ENCODE data around the gene TPCN1. TPM values are rescaled to one million over a fixed set of nuclear protein-coding genes. Genes with fewer than 3 reads are reported as not detected.

The TPCN1 gene
- polyA plus RNA-seq, 1 of the 3 experiments (the other 2 are of a cell fraction) = 15.7 TPM

DNA sequence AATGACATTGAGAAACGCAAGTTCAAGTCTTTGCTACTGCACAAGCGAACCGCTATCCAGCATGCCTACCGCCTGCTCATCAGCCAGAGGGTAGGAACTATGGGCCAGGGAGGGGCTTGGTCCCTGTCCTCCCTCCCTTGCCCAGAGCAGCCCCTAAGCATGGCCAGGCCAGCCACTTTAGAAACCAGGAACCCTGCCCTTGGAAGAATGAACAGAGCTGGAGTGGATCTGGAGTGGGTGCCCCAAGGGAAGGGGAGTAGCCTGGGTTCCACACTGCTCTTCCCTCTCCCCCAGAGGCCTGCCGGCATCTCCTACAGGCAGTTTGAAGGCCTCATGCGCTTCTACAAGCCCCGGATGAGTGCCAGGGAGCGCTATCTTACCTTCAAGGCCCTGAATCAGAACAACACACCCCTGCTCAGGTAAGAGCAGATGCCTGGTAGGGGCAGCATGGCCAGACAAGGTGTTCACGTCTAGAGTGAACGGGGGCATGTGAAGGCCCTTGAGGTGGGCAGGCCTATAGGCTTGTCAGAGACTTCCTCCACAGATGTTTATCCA is 55.8 kb downstream of the TPCN1 start:
- H3K4me1 ChIP-seq (ENCODE audit: control insufficient read depth in 1 of 2, insufficient read depth in 2 of 2, low read depth in 1 of 2, low read length in 1 of 2) = peaks cover 3 to 13% of the 10 kb centered on the region in 2 experiments; a peak in 3 of 4 replicates
- TF ChIP-seq TAF1 (IDR thresholded peaks at IDR 0.05; ENCODE audit: borderline replicate concordance, low read depth, low read length) = no peak
- TF ChIP-seq MXI1 (IDR thresholded peaks at IDR 0.05; ENCODE audit: low read depth, low read length) = no peak
- TF ChIP-seq YY1 (IDR thresholded peaks at IDR 0.05; ENCODE audit: low read depth) = no peak
- TF ChIP-seq POLR2AphosphoS5 (IDR thresholded peaks at IDR 0.05; ENCODE audit: low read depth, low read length) = no peak
- no peak for TF ChIP-seq GABPA (IDR thresholded peaks at IDR 0.05; ENCODE audit: low read depth)
- TF ChIP-seq SIN3A (IDR thresholded peaks at IDR 0.05; ENCODE audit: borderline replicate concordance, low read depth, low read length) = no peak
- TF ChIP-seq, protein P1, sequence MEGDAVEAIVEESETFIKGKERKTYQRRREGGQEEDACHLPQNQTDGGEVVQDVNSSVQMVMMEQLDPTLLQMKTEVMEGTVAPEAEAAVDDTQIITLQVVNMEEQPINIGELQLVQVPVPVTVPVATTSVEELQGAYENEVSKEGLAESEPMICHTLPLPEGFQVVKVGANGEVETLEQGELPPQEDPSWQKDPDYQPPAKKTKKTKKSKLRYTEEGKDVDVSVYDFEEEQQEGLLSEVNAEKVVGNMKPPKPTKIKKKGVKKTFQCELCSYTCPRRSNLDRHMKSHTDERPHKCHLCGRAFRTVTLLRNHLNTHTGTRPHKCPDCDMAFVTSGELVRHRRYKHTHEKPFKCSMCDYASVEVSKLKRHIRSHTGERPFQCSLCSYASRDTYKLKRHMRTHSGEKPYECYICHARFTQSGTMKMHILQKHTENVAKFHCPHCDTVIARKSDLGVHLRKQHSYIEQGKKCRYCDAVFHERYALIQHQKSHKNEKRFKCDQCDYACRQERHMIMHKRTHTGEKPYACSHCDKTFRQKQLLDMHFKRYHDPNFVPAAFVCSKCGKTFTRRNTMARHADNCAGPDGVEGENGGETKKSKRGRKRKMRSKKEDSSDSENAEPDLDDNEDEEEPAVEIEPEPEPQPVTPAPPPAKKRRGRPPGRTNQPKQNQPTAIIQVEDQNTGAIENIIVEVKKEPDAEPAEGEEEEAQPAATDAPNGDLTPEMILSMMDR (IDR thresholded peaks at IDR 0.05) = no peak
- TF ChIP-seq, protein P2, sequence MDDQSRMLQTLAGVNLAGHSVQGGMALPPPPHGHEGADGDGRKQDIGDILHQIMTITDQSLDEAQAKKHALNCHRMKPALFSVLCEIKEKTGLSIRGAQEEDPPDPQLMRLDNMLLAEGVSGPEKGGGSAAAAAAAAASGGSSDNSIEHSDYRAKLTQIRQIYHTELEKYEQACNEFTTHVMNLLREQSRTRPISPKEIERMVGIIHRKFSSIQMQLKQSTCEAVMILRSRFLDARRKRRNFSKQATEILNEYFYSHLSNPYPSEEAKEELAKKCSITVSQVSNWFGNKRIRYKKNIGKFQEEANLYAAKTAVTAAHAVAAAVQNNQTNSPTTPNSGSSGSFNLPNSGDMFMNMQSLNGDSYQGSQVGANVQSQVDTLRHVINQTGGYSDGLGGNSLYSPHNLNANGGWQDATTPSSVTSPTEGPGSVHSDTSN (IDR thresholded peaks at IDR 0.05) = no peak
- TF ChIP-seq, protein P3, sequence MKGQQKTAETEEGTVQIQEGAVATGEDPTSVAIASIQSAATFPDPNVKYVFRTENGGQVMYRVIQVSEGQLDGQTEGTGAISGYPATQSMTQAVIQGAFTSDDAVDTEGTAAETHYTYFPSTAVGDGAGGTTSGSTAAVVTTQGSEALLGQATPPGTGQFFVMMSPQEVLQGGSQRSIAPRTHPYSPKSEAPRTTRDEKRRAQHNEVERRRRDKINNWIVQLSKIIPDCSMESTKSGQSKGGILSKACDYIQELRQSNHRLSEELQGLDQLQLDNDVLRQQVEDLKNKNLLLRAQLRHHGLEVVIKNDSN (IDR thresholded peaks at IDR 0.05; ENCODE audit: borderline replicate concordance, low read depth) = no peak
- WGBS (ENCODE audit: low lambda C conversion rate) = 95% methylated on average over 8 of the region's 10 CpGs
- H3K36me3 ChIP-seq (replicated peaks in 1 of 2; ENCODE audit: control insufficient read depth in 1 of 2, insufficient read depth in 2 of 2, low read length in 1 of 2) = peaks cover 0 to 13% of the 10 kb centered on the region in 2 experiments
- H3K79me2 ChIP-seq (ENCODE audit: insufficient read depth) = no peaks in the 10 kb centered on the region
- H3K9me2 ChIP-seq = no peaks in the 10 kb centered on the region
- H3K4me2 ChIP-seq = no peak overlapping the region
- no peak overlapping the region for H3K4me3 ChIP-seq (ENCODE audit: low read depth in 2 of 2, low read length in 1 of 2)
- peaks cover 2% of the 10 kb centered on the region for H3F3A ChIP-seq (replicated peaks; ENCODE audit: insufficient read depth)
- H3K27ac ChIP-seq (ENCODE audit: low read depth in 2 of 2, low read length in 1 of 2) = no peak overlapping the region
- H3K9me3 ChIP-seq = no peaks in the 10 kb centered on the region
- H3K27me3 ChIP-seq (ENCODE audit: insufficient read depth) = no peaks in the 10 kb centered on the region
- no peak for DNase-seq
- H4K20me1 ChIP-seq (ENCODE audit: insufficient read depth) = no peaks in the 10 kb centered on the region
- H2AFZ ChIP-seq (ENCODE audit: low read depth) = no peak overlapping the region
- ChIA-PET CTCF (interaction anchor here (0.7 kb wide), 1 partner anchor 63 kb away, joined by 3 read pairs; no protein-coding TSS in a partner anchor), POLR2A (no interaction called here)
- H3K9ac ChIP-seq = no peak overlapping the region

DNA sequence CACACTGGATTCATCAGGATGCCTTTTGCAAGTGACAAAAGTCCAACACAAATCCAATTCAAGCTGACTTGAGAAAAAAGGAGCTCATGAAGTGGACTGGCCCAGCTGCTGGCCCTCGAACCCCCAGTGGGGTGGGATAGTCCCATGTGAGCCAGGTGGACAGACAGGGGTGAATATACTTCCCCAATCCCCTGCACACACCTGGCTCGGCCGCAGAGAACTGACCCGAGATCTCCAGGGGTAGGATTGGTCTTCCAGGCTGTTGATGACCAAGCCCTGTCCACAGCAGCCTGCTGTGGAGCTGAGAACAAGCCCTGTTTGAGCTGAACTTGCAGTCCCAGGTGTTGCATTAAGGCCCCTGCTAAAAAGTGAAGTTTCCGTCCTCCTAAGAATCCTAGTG is 56.2 kb downstream of the TPCN1 start:
- Histone ChIP-seq H3K27ac (ENCODE audit: low read depth in 2 of 2, low read length in 1 of 2) (no peak overlapping the region), H3K4me1 (ENCODE audit: control insufficient read depth in 1 of 2, insufficient read depth in 2 of 2, low read depth in 1 of 2, low read length in 1 of 2) (peaks cover 0 to 8% of the 10 kb centered on the region in 2 experiments; a peak in 2 of 4 replicates), H3K4me2 (no peak overlapping the region), H3F3A (replicated peaks; ENCODE audit: insufficient read depth) (peaks cover 2% of the 10 kb centered on the region), H3K9me3 (no peaks in the 10 kb centered on the region), H3K36me3 (replicated peaks in 1 of 2; ENCODE audit: control insufficient read depth in 1 of 2, insufficient read depth in 2 of 2, low read length in 1 of 2) (peaks cover 0 to 13% of the 10 kb centered on the region in 2 experiments), H2AFZ (ENCODE audit: low read depth) (no peak overlapping the region), H3K9ac (no peak overlapping the region), H3K4me3 (ENCODE audit: low read depth in 2 of 2, low read length in 1 of 2) (no peak overlapping the region), H3K9me2 (no peaks in the 10 kb centered on the region), H3K27me3 (ENCODE audit: insufficient read depth) (no peaks in the 10 kb centered on the region), H4K20me1 (ENCODE audit: insufficient read depth) (no peaks in the 10 kb centered on the region), H3K79me2 (ENCODE audit: insufficient read depth) (no peaks in the 10 kb centered on the region)
- no peak for DNase-seq
- ChIA-PET POLR2A (no interaction called here), CTCF (interaction anchor here (0.7 to 1.5 kb wide), 2 partner anchors 14 to 63 kb away, joined by 3 read pairs; no protein-coding TSS in a partner anchor)
- TF ChIP-seq JUND (IDR thresholded peaks at IDR 0.05) = no peak
- TF ChIP-seq SIN3A (IDR thresholded peaks at IDR 0.05; ENCODE audit: borderline replicate concordance, low read depth, low read length) = no peak
- TF ChIP-seq RAD21 (IDR thresholded peaks at IDR 0.05; ENCODE audit: low read length) = no peak
- TF ChIP-seq, protein P4, sequence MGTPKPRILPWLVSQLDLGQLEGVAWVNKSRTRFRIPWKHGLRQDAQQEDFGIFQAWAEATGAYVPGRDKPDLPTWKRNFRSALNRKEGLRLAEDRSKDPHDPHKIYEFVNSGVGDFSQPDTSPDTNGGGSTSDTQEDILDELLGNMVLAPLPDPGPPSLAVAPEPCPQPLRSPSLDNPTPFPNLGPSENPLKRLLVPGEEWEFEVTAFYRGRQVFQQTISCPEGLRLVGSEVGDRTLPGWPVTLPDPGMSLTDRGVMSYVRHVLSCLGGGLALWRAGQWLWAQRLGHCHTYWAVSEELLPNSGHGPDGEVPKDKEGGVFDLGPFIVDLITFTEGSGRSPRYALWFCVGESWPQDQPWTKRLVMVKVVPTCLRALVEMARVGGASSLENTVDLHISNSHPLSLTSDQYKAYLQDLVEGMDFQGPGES (IDR thresholded peaks at IDR 0.05; ENCODE audit: low read depth, low read length) = no peak
- TF ChIP-seq RXRA (IDR thresholded peaks at IDR 0.05; ENCODE audit: borderline replicate concordance, low read depth) = no peak
- TF ChIP-seq YY1 (IDR thresholded peaks at IDR 0.05; ENCODE audit: low read depth) = no peak
- no peak for TF ChIP-seq EZH2phosphoT487 (IDR thresholded peaks at IDR 0.05; ENCODE audit: borderline replicate concordance, low read depth)
- TF ChIP-seq, protein P5, sequence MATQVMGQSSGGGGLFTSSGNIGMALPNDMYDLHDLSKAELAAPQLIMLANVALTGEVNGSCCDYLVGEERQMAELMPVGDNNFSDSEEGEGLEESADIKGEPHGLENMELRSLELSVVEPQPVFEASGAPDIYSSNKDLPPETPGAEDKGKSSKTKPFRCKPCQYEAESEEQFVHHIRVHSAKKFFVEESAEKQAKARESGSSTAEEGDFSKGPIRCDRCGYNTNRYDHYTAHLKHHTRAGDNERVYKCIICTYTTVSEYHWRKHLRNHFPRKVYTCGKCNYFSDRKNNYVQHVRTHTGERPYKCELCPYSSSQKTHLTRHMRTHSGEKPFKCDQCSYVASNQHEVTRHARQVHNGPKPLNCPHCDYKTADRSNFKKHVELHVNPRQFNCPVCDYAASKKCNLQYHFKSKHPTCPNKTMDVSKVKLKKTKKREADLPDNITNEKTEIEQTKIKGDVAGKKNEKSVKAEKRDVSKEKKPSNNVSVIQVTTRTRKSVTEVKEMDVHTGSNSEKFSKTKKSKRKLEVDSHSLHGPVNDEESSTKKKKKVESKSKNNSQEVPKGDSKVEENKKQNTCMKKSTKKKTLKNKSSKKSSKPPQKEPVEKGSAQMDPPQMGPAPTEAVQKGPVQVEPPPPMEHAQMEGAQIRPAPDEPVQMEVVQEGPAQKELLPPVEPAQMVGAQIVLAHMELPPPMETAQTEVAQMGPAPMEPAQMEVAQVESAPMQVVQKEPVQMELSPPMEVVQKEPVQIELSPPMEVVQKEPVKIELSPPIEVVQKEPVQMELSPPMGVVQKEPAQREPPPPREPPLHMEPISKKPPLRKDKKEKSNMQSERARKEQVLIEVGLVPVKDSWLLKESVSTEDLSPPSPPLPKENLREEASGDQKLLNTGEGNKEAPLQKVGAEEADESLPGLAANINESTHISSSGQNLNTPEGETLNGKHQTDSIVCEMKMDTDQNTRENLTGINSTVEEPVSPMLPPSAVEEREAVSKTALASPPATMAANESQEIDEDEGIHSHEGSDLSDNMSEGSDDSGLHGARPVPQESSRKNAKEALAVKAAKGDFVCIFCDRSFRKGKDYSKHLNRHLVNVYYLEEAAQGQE (IDR thresholded peaks at IDR 0.05; ENCODE audit: low read depth, low read length) = no peak
- WGBS (ENCODE audit: low lambda C conversion rate) = 100% methylated on average over 2 of the region's 5 CpGs
